Panc1 (cell line): ENCODE data around the gene SORT1. TPM values are rescaled to one million over a fixed set of nuclear protein-coding genes. Genes with fewer than 3 reads are reported as not detected.

Source experiments
- ATAC-seq: fragments of 200-7000 bp; cut with Tn5 transposase; 2 replicates; pipeline ENCODE4 v1.9.1; 2020; ENCODE audit warnings: mild to moderate bottlenecking, moderate library complexity
- BruUV-seq: library from RNA; stranded (reverse); fragments of 400-500 nt; replicated peaks from 2 replicates; lab custom pipeline; 2021; lab: Mats Ljungman, UMichigan
- CTCF ChIA-PET: fragments of 300-600 bp; sonication (Branson Sonifier 250); formaldehyde crosslinking; loops from one replicate; lab custom pipeline; 2022; ENCODE audit warnings: antibody characterized with exemption; lab: Charles Lee
- POLR2A ChIA-PET: fragments of 300-600 bp; sonication (Branson Sonifier 250); formaldehyde crosslinking; loops from one replicate; lab custom pipeline; 2022; ENCODE audit warnings: antibody characterized with exemption; lab: Charles Lee
- DNase-seq: peaks from one replicate; pipeline ENCODE4 v3.0.0-alpha.2; 2010; ENCODE audit warnings: low read depth, low spot score
- H3K27ac ChIP-seq: 2 replicates; pipeline ENCODE4 v1.5.1; 2011; ENCODE audit warnings: mild to moderate bottlenecking, low read length, inconsistent platforms
- H3K27me3 ChIP-seq: fragments of 200-500 bp; sonication (Bioruptor generic); 2 replicates; pipeline ENCODE4 v1.6.0; 2014; ENCODE audit warnings: low read length, inconsistent platforms; ENCODE audit not compliant: control insufficient read depth, insufficient read depth
- H3K36me3 ChIP-seq: fragments of 200-500 bp; sonication (Bioruptor generic); 2 replicates; pipeline ENCODE4 v1.5.1; 2014; ENCODE audit warnings: inconsistent platforms, mild to moderate bottlenecking, low read length, moderate library complexity; ENCODE audit not compliant: control insufficient read depth, insufficient read depth
- H3K4me1 ChIP-seq: 2 replicates; pipeline ENCODE4 v1.5.1; 2011; ENCODE audit warnings: inconsistent platforms, mild to moderate bottlenecking, low read length, moderate library complexity; ENCODE audit not compliant: control insufficient read depth, insufficient read depth
- H3K4me3 ChIP-seq, 2 experiments: 2 replicates each; pipeline ENCODE4 v1.5.1; 2011 to 2012; ENCODE audit warnings: low read depth in 2 of 2, low read length in 2 of 2, mild to moderate bottlenecking in 2 of 2, inconsistent platforms in 1 of 2, moderate library complexity in 1 of 2
- H3K9me3 ChIP-seq: fragments of 200-500 bp; sonication (Bioruptor generic); 2 replicates; pipeline ENCODE4 v1.5.1; 2014; ENCODE audit warnings: low read depth, mild to moderate bottlenecking, inconsistent platforms, low read length, moderate library complexity; ENCODE audit not compliant: control insufficient read depth, insufficient read depth
- CTCF ChIP-seq: fragments of 450-650 bp; IDR thresholded peaks from 2 replicates; pipeline ENCODE4 v1.5.1; 2017; ENCODE audit warnings: mild to moderate bottlenecking
- POLR2AphosphoS5 ChIP-seq: IDR thresholded peaks from 2 replicates; pipeline ENCODE4 v1.6.1; 2012; ENCODE audit warnings: mild to moderate bottlenecking, low read depth, low read length, moderate library complexity
- REST ChIP-seq, 2 experiments: IDR thresholded peaks; 2 replicates each; pipeline ENCODE4 v1.6.1; 2011 to 2012; ENCODE audit warnings: low read depth in 2 of 2, control low read depth in 1 of 2, low read length in 1 of 2, mild to moderate bottlenecking in 1 of 2, moderate library complexity in 1 of 2; ENCODE audit not compliant: insufficient read depth in 1 of 2
- SIN3A ChIP-seq: IDR thresholded peaks from 2 replicates; pipeline ENCODE4 v1.6.1; 2012; ENCODE audit warnings: low read depth, mild to moderate bottlenecking, low read length, moderate library complexity, borderline replicate concordance; ENCODE audit not compliant: insufficient read depth
- TCF7L2 ChIP-seq: IDR thresholded peaks from 2 replicates; pipeline ENCODE4 v1.6.1; 2011; ENCODE audit warnings: mild to moderate bottlenecking, low read depth, low read length, inconsistent platforms
- in situ Hi-C: cut with HindIII; loops from 2 replicates; pipeline ENCODE4 v1.10.0; 2016; ENCODE audit warnings: low sequenced_read_pairs, low pct_unique_long_range_greater_than_20kb
- intact Hi-C: fragments of 100-400 bp; cut with micrococcal nuclease; formaldehyde crosslinking; loops from one replicate; pipeline ENCODE4 v1.10.0; 2022; ENCODE audit not compliant: unreplicated experiment
- total RNA-seq: library from RNA; stranded (reverse); gene quantifications from one replicate; pipeline ENCODE4 v1.2.1, GENCODE V29; 2021; ENCODE audit not compliant: unreplicated experiment

The SORT1 gene
- total RNA-seq, 1 experiment from 2014 or later = 25.1 TPM

GRCh38 chr1:109315288-109315687 is 82.4 kb downstream of the SORT1 start:
- BruUV-seq = no TSS peak
- ATAC-seq (no peak), DNase-seq (no peak)
- in situ Hi-C loops = no loop called here
- TF ChIP-seq CTCF (no peak), REST (IDR thresholded peaks at IDR 0.05; ENCODE audit: insufficient read depth in 1 of 2, low read depth in 2 of 2, low read length in 1 of 2) (no peak), SIN3A (no peak), POLR2AphosphoS5 (no peak), TCF7L2 (no peak)
- ChIA-PET CTCF (no interaction called here), POLR2A (no interaction called here)
- Histone ChIP-seq H3K27me3 (no peaks in the 10 kb centered on the region), H3K4me1 (no peaks in the 10 kb centered on the region), H3K4me3 (no peak overlapping the region), H3K27ac (no peak overlapping the region), H3K9me3 (no peaks in the 10 kb centered on the region), H3K36me3 (no peaks in the 10 kb centered on the region)
- intact Hi-C loops = no loop called here

GRCh38 chr1:109314795-109315194 is 82.9 kb downstream of the SORT1 start:
- no peak for DNase-seq
- BruUV-seq = no TSS peak
- H3K36me3 ChIP-seq = no peaks in the 10 kb centered on the region
- H3K9me3 ChIP-seq = no peaks in the 10 kb centered on the region
- in situ Hi-C loops (no loop called here), intact Hi-C loops (no loop called here)
- TF ChIP-seq TCF7L2 = no peak
- no peak for TF ChIP-seq REST (IDR thresholded peaks at IDR 0.05; ENCODE audit: insufficient read depth in 1 of 2, low read depth in 2 of 2, low read length in 1 of 2)
- no peak for TF ChIP-seq POLR2AphosphoS5
- TF ChIP-seq SIN3A = no peak
- TF ChIP-seq CTCF = no peak
- H3K27me3 ChIP-seq = no peaks in the 10 kb centered on the region
- no peak overlapping the region for H3K4me3 ChIP-seq
- CTCF ChIA-PET = no interaction called here
- no peak overlapping the region for H3K27ac ChIP-seq
- POLR2A ChIA-PET = no interaction called here
- no peak for ATAC-seq
- no peaks in the 10 kb centered on the region for H3K4me1 ChIP-seq
